Central memory CD4-positive, alpha-beta T cell (primary cell): Measurements from ENCODE around the gene RNF112.

Experiments
- DNase-seq: peaks from one replicate; pipeline ENCODE4 v3.0.0; 2022

Gene RNF112

DNA sequence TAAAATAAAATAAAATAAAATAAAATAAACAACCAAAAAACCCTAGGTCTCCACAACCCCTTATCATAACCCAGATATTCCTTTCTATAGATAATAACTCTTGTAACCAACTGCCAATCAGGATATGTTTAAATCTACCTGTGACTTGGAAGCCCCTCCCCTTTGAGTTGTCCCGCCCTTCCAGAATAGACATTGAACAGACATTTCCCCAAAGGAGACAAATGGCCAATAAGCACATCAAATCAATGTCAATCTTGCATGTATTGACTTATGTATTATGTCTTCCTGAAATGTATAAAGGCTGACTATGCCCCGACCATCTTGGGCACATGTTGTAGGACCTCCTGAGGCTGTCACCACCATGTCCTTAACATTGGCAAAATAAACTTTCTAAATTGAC lies 34.2 kb upstream of the RNF112 start:
- no peak for DNase-seq

DNA sequence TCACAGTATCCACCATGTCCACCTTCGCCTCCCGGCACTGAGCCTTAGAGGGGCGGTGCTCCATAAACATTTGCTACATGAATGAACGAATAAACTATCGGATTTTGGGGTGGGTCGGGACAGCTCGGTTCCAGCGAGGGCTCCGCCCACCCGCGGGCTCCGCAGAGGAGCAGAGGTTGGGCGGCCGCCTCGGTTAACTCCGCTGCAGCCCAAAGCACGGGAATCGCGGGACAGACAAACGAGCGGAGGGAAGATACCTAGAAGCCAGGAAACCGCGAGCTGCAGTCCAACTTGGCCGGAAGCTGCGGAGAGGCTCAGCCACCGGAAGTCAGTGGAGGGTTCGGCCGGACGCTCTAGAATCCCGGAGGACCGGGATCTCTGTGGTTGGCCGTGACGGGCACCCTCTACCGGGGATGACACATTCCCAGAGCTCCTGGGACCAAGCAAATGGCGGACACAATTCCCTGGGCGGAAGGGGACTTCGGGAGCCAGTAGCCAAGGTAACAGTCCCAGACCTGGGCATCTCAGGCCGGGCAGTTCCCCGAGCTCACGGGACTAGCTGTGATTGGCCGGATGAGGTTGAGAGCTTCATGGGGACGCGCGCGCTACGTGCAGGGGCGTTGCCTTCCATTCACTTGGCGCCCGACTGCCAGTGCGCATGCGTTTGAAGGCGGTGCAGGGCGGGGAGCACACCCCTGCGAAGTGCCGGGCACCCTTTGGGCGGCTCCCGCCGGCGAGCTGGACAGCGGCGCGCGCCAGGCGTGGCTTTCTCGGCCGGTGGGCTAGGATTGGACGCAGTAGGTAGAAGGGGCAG lies 33.2 kb upstream of the RNF112 start:
- DNase-seq: peak; percentile 95

DNA sequence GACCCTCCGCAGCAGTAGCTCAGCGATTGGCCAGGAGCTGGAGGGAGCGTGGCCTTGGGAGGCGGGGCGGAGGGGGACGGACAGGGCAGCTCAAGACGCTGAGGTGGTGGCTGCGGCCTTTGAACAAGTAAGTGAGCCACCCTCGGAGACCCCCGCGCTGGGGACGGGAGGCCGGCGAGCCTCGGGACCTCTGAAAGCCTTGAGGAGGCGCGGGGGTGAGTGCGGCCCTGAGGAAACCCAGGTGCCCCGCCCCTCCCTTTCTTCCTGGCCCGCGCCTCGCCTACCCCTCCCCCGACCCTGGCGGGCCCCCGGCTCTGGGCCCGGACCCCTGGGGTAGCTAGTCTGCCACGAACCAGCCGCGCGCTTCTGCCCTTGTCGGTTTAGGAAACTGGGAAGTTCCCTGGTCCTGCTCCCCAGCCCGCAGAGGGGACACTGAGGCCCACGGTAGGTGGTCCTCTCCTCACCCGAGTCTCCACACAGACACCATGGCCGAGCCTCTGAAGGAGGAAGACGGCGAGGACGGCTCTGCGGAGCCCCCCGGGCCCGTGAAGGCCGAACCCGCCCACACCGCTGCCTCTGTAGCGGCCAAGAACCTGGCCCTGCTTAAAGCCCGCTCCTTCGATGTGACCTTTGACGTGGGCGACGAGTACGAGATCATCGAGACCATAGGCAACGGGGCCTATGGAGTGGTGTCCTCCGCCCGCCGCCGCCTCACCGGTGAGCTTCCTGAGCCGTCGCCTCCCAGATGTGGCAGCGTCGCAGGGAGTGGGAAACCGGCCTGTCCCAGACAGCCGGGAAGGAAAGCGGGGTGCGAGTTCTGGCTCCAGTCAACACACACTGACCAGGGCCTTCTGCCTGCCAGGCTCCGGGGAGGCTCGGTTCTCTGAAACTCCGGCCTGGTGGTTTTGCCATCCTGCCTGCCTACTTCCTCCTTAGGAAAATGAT lies 32.3 kb upstream of the RNF112 start, which contains the start of gene MAPK7:
TSS of gene MAPK7 (plus strand) at position 83 of the 945 bp plus-strand sequence. CDS start at position 486, 403 bp downstream.
- DNase-seq: no peak

DNA sequence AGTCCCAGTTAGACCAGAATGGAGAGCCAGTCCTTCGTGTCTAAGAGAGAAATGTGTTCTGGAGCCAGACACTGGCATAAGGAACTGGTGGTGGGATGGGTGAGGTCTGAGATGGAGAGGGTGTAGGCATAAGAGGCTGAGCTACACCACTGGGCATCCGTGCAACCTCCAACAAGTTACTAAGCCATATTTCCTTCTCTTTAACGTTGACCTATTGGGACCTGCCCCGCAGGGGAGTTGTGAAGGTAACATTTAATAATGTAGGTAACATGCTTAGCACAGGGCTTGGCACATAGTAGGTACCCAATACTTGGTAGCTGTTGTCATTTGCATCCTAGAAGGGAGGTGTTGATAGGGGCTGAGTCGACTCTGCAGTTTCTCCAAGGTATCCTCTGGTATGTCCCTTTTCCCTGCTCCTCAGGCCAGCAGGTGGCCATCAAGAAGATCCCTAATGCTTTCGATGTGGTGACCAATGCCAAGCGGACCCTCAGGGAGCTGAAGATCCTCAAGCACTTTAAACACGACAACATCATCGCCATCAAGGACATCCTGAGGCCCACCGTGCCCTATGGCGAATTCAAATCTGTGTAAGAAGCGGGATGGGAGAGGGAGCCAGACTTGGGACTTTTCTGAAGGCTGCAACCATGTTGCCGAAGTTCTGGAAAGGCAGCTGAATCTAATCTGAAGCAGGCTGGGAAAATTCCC lies 31.5 kb upstream of the RNF112 start:
- DNase-seq: no peak

DNA sequence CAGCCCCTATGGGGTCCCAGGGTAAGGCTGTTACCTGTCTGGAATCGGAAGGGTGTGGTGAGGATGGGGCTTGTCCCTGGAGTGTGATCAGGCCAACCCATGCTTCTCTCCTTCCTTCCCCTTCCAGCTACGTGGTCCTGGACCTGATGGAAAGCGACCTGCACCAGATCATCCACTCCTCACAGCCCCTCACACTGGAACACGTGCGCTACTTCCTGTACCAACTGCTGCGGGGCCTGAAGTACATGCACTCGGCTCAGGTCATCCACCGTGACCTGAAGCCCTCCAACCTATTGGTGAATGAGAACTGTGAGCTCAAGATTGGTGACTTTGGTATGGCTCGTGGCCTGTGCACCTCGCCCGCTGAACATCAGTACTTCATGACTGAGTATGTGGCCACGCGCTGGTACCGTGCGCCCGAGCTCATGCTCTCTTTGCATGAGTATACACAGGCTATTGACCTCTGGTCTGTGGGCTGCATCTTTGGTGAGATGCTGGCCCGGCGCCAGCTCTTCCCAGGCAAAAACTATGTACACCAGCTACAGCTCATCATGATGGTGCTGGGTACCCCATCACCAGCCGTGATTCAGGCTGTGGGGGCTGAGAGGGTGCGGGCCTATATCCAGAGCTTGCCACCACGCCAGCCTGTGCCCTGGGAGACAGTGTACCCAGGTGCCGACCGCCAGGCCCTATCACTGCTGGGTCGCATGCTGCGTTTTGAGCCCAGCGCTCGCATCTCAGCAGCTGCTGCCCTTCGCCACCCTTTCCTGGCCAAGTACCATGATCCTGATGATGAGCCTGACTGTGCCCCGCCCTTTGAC lies 30.3 kb upstream of the RNF112 start:
- no peak for DNase-seq

DNA sequence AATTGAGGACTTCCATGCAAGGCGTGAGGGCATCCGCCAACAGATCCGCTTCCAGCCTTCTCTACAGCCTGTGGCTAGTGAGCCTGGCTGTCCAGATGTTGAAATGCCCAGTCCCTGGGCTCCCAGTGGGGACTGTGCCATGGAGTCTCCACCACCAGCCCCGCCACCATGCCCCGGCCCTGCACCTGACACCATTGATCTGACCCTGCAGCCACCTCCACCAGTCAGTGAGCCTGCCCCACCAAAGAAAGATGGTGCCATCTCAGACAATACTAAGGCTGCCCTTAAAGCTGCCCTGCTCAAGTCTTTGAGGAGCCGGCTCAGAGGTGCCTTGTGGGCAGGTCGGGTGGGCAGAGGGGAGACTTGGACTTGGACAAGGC lies 29.7 kb upstream of the RNF112 start:
- no peak for DNase-seq

DNA sequence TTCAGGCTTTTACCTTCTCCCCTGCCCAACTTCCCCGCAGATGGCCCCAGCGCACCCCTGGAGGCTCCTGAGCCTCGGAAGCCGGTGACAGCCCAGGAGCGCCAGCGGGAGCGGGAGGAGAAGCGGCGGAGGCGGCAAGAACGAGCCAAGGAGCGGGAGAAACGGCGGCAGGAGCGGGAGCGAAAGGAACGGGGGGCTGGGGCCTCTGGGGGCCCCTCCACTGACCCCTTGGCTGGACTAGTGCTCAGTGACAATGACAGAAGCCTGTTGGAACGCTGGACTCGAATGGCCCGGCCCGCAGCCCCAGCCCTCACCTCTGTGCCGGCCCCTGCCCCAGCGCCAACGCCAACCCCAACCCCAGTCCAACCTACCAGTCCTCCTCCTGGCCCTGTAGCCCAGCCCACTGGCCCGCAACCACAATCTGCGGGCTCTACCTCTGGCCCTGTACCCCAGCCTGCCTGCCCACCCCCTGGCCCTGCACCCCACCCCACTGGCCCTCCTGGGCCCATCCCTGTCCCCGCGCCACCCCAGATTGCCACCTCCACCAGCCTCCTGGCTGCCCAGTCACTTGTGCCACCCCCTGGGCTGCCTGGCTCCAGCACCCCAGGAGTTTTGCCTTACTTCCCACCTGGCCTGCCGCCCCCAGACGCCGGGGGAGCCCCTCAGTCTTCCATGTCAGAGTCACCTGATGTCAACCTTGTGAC lies 29.1 kb upstream of the RNF112 start:
- DNase-seq: no peak

DNA sequence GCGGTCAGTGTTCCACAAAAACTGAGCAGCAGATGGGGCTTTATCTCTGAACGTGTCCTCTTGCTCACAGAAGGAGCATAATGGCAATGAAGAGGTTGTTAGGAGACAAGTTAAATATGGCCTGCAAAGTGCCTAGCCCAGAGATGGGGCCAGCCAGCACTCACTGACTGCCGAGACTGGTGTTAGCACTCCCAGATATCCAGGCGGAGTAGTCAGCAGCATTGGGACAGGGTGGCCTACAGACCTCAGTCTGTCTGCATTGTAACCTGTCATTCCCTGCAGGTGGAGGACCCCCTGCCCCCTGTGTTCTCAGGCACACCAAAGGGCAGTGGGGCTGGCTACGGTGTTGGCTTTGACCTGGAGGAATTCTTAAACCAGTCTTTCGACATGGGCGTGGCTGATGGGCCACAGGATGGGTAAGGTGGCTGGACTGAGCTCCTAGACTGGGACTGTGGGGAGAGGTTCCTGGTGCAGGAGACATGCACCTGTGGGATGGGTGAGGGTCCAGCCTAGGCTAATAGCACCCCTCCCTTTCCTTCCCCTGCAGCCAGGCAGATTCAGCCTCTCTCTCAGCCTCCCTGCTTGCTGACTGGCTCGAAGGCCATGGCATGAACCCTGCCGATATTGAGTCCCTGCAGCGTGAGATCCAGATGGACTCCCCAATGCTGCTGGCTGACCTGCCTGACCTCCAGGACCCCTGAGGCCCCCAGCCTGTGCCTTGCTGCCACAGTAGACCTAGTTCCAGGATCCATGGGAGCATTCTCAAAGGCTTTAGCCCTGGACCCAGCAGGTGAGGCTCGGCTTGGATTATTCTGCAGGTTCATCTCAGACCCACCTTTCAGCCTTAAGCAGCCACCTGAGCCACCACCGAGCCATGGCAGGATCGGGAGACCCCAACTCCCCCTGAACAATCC lies 28.2 kb upstream of the RNF112 start:
- DNase-seq: no peak

DNA sequence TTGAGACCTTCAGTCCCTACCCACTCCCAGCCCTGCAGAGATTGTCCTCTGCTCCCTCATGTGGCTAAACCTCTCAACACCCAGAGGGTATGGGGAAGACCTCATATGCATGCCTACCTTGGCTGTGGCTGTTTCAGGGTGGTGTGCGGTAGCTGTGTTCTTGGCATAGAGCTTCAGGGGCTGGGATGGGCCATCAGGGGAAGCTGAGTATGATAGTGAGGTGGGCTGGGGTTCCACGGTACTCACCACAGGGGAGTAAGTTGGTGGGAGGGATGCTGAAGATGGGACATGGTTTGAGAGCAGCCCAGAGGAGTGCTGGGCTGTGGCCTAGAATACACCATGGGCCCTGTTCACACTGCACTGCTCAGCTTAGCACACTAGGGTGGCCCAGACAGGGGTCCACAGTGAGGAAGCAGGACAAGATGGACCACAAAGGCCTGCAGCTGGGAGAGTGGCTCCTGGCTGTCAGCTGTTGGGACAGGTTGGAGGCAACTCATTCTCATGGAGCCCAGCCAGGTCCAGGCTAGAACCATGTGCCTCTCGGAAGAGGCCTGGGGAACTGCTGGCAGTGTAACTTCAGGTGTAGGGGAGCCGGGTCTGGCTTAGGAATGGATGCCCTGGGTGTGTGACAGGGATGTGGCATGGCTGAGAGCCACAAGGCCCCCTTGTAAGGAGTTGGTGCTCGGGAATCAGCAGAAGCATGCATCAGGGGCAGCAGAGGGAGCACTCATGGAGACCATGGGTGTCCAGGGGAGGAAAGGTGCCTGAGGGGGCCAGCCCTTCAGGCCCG lies 27.2 kb upstream of the RNF112 start:
- DNase-seq: no peak

DNA sequence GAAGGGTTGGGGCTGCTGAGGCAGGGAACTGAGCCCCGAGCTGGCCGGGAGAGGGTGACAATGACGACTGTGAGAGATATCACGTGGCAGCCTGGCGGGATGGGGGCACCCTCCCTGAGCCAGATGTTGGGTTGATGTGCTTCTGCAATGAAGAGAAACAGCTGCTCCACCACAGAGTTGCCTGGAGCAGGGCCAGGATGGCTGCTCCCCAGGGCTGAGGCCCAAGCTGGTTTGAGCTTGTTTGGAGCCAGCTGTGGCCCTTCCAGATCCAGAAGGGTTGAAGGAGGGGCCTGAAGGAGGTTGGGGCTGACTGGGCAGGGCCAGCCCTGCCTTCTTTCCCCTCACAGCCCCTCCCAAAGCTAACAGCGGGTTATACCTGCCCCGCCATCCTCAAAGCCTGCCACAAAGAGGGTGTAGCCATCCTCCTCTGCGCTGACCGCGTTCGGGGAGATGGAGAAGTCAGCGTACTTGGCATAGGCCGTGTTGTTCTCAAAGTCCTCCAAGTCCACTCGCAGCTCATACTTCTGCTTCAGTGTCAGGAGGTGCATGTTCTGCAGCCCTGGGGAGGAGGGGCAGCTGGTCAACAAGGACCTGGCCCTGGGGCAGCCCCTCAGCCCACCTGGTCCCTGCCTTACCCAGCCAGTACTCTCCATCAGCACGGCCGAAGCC lies 26.2 kb upstream of the RNF112 start:
- DNase-seq: no peak

DNA sequence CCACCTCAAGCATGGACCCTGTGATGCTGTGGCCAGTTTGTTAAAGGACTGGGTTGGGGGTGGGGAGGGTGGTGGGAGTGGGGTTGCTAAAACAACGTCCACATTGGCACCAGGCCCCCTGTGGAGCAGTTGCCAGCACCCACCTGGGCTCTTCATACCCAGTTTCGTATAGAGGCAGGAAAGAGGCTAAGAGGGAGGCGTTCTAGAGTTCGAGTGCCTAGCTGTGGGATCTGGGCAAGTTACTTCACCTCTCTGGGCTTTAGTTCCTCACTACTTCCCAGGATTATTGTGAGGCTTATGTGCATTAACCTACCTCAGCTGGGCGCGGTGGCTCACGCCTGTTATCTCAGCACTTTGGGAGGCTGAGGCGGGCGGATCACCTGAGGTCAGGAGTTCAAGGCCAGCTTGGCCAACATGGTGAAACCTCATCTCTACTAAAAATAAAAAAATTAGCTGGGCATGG lies 25.5 kb upstream of the RNF112 start:
- DNase-seq: no peak

DNA sequence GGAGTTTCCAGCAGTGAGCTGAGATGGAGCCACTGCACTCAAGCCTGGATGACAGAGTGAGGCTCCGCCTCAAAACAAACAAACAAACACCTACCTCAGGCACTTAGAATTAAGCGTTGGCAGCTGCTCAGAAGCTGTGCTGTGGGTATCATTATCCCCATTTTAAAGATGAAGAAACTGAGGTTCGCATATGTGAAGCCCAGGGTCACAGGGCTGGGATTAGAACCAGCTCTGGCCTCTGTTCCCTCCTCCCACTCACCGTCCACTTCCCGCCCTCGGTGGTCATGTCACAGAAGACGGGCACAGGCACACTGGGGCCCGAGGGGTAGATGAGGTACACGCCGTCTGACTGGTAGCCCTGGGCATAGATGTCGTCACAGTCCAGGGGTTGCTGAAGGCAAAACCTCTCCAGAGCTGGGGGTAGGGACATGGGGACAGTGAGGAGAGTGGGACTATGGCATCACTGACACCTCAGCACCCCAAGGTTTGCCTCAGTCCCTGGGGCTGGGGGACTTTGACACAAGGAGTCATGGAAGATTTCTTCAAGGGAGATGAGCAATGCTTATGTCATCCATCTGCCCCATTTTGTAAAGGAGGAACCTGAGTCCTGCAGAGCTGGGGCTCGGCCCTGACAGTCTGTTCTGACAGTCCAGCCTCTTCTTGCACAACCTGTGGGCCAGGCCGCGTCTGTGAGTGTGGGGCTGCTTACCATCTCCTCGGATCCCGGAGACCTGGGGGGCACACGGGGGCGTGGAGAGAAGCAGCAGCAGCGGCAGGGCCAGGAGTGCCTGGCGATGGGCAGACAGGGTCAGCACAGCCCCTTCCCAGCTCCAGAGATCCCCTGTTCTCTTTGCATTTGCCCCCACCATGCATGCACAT lies 24.7 kb upstream of the RNF112 start:
- DNase-seq: no peak

DNA sequence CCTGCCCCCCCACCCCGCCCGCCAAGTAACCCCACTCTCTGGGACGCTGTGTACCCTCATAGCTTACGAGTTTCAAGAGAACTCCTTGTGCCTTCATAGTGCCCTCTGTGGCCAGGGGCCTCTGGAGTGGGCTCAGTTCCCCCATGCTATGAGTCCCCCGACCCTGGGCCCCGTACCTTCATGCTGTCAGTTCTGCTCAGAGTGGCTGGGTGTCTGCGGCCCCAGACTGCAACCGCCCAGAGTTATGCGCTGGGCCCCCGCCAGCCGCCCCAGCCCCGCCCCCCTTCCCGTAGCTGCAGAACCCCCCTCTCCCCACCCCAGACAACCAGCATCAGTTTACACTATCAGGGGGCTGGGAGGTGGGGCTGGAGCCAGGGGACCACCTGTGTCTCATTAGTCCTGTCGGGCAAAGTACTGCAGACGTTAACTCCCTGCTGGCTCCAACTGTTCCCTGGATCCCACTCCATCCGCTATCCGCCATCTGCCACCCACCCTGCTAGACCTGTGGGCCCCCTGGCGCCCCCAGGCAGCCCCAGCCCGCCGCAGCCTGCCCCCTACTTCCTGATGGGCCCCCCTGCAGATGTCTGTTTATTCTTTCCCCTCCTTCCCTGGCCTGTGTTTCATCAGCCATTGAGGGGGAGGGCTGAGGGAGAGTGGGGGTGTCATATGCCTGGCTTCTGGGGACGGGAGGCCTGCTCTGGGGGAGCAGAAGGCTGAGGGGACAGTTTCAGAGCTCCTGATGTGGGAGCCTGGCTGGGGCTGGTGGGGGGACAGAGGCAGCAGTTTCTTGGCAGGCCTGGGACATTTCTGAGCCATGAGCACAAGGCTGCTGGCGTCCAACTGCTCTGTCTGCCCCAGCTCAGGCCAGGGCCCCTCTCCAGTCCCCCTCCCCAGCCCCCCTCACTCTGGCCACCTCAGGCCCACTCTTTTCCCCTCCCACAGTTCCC lies 23.8 kb upstream of the RNF112 start, which contains the start of gene MFAP4:
TSS of gene MFAP4 (minus strand) at position 217 of the 947 bp plus-strand sequence. CDS start at position 182, 35 bp downstream.
- no peak for DNase-seq

DNA sequence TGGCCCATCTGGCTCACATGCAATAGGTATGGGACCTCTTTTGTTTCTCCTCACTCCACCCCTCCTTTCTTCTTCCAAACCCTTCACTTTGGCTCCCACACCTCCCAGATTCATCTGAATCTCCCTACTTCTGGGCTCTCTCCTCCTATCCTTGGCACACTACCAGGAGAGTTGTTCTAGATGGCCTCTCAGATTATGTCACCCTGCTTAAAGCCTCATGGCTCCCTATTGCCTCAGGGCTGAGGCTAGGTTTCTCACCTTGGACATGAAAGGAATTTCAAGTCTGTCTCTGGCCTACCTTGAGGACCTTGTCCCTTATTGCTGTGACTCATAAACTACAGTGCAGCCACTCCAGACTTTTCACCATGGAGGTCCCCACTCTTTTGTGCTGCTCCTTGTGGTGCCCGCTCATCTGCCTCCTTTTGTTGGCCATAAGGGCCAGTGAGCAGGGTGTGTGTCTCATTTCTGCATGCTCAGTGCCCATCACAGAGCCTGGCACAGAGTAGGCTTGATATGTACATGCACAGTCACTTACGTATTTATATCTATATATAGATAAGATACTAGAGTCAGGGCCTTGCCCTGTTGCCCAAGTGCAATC lies 23.0 kb upstream of the RNF112 start:
- DNase-seq: no peak

DNA sequence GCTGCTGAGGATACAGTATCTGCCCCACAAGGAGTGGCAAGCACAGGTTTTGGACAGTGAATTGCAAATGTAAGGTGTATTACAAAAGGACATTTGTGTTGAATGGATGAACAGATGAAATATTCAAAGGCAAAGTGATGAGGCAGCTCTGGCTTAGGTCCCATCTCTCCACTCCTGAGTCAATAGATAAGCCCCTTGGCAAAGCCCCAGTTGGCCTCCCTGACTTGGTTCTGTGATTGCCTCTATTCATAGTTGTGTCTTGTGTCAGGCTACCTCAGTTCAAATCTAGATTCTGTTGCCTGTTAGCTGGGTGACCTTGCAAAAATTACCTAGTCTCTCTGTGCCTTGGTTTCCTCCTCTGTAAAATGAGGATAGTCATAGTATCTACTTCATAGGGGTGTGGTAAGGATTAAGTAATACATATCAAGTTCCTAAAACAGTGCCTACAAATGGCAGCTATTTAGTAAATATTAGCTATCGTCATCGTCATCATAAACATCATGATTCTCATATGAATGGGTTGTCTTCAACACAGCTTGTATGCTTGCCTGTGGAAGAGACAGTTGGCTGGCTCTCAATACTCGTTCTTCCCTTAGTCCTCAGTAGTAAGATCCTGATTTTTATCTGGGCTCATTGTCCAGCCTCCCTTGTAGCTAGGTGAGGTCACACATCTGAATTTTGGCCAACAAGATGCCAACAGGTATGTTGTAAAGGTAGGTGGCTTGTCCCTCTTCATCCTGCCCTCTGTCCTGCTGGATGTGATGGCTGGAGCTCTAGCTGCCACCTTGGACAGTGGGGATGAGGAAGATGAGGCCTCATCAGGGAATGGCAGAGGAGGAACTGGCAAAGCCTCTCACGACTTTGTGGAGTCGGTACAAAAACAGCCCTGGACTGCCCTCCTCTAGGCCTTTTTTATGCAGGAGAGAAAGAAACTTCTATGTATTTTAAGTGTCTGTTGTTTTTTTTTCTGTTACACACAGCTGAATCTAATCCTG lies 21.9 kb upstream of the RNF112 start:
- no peak for DNase-seq
